Right lung (tissue), 5 donors: ENCODE results near the gene MAPT. TPM values are rescaled to one million over a fixed set of nuclear protein-coding genes. Genes with fewer than 3 reads are reported as not detected.
"Not testable (repeated sequence)": the region's sequence is repeated elsewhere in the genome, so short reads cannot be mapped to it uniquely, and the experiment has no call there.

Experiments
- DNase-seq, 2 donors: peaks; one replicate each; pipeline ENCODE4 v3.0.0-alpha.2; 2013
- polyA plus RNA-seq, 5 donors: library from polyadenylated mRNA; unstranded; fragments of 120-200 nt; gene quantifications; one replicate each; pipeline versions ENCODE4 v1.2.1 to v1.2.3, GENCODE V29; 2013; ENCODE audit warnings: inconsistent platforms in 1 of 5, low replicate concordance in 1 of 5; ENCODE audit not compliant: insufficient read length in 5 of 5, insufficient read depth in 1 of 5

The MAPT gene
- polyA plus RNA-seq, 5 donors = 4.6 to 7.1 (median 4.7) TPM

DNA sequence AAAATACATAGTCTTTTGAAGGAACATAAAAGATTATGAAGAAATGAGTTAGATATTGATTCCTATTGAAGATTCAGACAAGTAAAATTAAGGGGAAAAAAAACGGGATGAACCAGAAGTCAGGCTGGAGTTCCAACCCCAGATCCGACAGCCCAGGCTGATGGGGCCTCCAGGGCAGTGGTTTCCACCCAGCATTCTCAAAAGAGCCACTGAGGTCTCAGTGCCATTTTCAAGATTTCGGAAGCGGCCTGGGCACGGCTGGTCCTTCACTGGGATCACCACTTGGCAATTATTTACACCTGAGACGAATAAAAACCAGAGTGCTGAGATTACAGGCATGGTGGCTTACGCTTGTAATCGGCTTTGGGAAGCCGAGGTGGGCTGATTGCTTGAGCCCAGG is 114.2 kb downstream of the MAPT start:
- DNase-seq = no peak

DNA sequence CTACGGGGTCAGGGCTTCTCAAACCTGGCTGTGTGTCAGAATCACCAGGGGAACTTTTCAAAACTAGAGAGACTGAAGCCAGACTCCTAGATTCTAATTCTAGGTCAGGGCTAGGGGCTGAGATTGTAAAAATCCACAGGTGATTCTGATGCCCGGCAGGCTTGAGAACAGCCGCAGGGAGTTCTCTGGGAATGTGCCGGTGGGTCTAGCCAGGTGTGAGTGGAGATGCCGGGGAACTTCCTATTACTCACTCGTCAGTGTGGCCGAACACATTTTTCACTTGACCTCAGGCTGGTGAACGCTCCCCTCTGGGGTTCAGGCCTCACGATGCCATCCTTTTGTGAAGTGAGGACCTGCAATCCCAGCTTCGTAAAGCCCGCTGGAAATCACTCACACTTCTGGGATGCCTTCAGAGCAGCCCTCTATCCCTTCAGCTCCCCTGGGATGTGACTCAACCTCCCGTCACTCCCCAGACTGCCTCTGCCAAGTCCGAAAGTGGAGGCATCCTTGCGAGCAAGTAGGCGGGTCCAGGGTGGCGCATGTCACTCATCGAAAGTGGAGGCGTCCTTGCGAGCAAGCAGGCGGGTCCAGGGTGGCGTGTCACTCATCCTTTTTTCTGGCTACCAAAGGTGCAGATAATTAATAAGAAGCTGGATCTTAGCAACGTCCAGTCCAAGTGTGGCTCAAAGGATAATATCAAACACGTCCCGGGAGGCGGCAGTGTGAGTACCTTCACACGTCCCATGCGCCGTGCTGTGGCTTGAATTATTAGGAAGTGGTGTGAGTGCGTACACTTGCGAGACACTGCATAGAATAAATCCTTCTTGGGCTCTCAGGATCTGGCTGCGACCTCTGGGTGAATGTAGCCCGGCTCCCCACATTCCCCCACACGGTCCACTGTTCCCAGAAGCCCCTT is 115.6 kb downstream of the MAPT start:
- no peak for DNase-seq

DNA sequence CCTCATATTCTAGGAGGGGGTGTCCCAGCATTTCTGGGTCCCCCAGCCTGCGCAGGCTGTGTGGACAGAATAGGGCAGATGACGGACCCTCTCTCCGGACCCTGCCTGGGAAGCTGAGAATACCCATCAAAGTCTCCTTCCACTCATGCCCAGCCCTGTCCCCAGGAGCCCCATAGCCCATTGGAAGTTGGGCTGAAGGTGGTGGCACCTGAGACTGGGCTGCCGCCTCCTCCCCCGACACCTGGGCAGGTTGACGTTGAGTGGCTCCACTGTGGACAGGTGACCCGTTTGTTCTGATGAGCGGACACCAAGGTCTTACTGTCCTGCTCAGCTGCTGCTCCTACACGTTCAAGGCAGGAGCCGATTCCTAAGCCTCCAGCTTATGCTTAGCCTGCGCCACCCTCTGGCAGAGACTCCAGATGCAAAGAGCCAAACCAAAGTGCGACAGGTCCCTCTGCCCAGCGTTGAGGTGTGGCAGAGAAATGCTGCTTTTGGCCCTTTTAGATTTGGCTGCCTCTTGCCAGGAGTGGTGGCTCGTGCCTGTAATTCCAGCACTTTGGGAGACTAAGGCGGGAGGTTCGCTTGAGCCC is 116.3 kb downstream of the MAPT start:
- DNase-seq = no peak

DNA sequence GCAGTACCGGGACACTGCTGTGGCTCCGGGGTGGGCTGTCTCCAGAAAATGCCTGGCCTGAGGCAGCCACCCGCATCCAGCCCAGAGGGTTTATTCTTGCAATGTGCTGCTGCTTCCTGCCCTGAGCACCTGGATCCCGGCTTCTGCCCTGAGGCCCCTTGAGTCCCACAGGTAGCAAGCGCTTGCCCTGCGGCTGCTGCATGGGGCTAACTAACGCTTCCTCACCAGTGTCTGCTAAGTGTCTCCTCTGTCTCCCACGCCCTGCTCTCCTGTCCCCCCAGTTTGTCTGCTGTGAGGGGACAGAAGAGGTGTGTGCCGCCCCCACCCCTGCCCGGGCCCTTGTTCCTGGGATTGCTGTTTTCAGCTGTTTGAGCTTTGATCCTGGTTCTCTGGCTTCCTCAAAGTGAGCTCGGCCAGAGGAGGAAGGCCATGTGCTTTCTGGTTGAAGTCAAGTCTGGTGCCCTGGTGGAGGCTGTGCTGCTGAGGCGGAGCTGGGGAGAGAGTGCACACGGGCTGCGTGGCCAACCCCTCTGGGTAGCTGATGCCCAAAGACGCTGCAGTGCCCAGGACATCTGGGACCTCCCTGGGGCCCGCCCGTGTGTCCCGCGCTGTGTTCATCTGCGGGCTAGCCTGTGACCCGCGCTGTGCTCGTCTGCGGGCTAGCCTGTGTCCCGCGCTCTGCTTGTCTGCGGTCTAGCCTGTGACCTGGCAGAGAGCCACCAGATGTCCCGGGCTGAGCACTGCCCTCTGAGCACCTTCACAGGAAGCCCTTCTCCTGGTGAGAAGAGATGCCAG is 117.6 kb downstream of the MAPT start:
- no peak for DNase-seq

DNA sequence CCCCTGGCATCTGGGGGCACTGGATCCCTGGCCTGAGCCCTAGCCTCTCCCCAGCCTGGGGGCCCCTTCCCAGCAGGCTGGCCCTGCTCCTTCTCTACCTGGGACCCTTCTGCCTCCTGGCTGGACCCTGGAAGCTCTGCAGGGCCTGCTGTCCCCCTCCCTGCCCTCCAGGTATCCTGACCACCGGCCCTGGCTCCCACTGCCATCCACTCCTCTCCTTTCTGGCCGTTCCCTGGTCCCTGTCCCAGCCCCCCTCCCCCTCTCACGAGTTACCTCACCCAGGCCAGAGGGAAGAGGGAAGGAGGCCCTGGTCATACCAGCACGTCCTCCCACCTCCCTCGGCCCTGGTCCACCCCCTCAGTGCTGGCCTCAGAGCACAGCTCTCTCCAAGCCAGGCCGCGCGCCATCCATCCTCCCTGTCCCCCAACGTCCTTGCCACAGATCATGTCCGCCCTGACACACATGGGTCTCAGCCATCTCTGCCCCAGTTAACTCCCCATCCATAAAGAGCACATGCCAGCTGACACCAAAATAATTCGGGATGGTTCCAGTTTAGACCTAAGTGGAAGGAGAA is 118.2 kb downstream of the MAPT start:
- DNase-seq = no peak

DNA sequence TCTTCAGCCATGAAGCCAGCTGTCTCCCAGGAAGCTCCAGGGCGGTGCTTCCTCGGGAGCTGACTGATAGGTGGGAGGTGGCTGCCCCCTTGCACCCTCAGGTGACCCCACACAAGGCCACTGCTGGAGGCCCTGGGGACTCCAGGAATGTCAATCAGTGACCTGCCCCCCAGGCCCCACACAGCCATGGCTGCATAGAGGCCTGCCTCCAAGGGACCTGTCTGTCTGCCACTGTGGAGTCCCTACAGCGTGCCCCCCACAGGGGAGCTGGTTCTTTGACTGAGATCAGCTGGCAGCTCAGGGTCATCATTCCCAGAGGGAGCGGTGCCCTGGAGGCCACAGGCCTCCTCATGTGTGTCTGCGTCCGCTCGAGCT is 118.8 kb downstream of the MAPT start:
- no peak for DNase-seq

DNA sequence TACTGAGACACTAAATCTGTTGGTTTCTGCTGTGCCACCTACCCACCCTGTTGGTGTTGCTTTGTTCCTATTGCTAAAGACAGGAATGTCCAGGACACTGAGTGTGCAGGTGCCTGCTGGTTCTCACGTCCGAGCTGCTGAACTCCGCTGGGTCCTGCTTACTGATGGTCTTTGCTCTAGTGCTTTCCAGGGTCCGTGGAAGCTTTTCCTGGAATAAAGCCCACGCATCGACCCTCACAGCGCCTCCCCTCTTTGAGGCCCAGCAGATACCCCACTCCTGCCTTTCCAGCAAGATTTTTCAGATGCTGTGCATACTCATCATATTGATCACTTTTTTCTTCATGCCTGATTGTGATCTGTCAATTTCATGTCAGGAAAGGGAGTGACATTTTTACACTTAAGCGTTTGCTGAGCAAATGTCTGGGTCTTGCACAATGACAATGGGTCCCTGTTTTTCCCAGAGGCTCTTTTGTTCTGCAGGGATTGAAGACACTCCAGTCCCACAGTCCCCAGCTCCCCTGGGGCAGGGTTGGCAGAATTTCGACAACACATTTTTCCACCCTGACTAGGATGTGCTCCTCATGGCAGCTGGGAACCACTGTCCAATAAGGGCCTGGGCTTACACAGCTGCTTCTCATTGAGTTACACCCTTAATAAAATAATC is 119.3 kb downstream of the MAPT start:
- peak; percentile 18 to 23 for DNase-seq

DNA sequence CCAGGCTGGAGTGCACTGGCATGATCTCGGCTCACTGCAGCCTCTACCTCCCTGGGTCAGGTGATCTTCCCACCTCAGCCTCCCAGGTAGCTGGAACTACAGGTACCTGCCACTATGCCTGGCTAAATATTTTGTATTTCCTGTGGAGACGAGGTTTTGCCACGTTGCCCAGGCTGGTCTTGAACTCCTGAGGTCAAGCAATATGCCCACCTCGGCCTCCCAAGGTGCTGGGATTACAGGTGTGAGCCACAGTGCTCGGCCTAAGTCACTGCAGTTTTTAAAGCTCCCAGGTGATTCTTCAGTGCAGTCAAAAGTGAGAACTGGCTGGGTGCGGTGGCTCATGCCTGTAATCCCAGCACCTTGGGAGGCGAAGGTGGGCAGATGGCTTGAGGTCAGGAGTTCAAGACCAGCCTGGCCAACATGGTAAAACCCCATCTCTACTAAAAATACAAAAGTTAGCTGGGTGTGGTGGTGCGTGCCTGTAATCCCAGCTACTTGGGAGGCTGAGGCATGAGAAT is 125.1 kb downstream of the MAPT start:
- DNase-seq = not testable (repeated sequence)

DNA sequence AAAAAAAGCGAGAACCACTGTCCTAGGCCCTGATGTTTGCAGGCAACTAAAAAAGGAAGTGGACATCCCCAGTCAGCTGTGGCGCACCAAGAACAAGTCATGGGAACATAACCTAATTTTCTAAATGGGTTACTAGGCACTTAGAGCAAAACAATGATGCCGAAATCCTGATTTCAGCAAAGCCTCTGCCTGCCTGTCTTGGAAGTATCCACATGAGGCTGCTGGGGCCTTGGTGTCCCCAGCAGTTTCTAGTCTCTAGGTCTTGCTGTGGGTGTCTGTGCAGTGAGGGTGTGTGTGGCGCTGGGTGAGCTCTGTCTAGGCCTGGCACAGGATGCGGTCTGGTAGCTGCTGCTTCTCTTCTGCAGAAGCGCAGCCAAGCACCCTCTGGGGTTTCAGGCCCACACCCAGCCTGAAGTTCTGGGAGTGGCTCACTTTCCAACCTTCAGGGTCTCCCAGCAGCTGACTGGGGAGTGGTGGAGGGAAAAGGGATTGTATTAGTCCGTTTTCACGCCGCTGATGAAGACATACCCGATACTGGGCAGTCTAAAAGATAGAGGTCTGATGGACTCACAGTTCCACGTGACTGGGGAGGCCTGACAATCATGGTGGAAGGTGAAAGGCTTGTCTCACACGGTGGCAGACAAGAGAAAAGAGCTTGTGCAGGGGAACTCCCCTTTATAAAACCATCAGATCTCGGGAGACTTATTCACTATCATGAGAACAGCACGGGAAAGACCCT is 125.8 kb downstream of the MAPT start:
- DNase-seq = no peak

DNA sequence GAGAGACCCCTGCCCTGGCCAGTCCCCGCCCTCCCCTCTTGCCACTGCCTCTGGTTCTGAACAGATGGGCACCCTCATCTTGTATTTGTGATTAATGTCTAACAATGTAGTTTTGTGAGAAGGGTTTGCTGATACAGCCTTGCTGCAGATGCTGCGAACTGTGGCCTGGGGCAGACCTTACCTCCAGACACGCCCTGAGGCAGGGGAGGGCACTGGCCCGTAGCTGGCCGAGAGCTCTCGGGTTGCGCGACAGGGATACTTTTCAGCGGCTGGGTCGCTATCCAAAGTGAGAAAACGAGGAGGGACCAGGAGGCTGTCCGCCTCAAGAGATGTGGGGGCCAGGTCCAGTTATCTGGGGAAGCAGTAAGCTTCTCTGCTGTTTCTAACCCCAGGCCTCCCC is 126.6 kb downstream of the MAPT start:
- no peak for DNase-seq

DNA sequence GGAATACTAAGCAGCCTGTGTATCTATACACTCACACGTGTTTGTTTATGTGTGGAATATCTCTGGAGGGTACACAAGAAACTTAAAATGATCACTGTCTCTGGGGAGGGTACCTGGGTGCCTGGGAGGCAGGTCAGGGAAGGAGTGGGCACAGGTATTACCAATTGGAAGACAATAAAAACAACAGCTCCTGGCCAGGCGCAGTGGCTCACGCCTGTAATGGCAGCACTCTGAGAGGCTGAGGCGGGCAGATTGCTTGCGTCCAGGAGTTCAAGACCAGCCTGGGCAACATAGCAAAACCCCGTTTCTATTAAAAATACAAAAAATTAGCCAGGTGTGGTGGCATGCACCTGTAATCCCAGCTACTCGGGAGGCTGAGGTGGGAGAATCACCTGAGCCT is 129.0 kb downstream of the MAPT start:
- not testable (repeated sequence) for DNase-seq

DNA sequence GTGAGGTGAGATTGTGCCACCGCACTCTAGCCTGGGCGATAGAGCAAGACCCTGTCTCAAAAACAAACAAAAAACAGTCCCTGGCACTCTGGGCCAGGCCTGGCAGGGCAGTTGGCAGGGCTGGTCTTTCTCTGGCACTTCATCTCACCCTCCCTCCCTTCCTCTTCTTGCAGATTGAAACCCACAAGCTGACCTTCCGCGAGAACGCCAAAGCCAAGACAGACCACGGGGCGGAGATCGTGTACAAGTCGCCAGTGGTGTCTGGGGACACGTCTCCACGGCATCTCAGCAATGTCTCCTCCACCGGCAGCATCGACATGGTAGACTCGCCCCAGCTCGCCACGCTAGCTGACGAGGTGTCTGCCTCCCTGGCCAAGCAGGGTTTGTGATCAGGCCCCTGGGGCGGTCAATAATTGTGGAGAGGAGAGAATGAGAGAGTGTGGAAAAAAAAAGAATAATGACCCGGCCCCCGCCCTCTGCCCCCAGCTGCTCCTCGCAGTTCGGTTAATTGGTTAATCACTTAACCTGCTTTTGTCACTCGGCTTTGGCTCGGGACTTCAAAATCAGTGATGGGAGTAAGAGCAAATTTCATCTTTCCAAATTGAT is 129.5 kb downstream of the MAPT start:
- DNase-seq = no peak

DNA sequence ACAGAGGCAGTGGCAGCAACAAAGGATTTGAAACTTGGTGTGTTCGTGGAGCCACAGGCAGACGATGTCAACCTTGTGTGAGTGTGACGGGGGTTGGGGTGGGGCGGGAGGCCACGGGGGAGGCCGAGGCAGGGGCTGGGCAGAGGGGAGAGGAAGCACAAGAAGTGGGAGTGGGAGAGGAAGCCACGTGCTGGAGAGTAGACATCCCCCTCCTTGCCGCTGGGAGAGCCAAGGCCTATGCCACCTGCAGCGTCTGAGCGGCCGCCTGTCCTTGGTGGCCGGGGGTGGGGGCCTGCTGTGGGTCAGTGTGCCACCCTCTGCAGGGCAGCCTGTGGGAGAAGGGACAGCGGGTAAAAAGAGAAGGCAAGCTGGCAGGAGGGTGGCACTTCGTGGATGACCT is 130.2 kb downstream of the MAPT start:
- no peak for DNase-seq

DNA sequence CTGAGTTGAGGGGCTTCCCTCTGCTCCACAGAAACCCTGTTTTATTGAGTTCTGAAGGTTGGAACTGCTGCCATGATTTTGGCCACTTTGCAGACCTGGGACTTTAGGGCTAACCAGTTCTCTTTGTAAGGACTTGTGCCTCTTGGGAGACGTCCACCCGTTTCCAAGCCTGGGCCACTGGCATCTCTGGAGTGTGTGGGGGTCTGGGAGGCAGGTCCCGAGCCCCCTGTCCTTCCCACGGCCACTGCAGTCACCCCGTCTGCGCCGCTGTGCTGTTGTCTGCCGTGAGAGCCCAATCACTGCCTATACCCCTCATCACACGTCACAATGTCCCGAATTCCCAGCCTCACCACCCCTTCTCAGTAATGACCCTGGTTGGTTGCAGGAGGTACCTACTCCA is 130.7 kb downstream of the MAPT start:
- no peak for DNase-seq

DNA sequence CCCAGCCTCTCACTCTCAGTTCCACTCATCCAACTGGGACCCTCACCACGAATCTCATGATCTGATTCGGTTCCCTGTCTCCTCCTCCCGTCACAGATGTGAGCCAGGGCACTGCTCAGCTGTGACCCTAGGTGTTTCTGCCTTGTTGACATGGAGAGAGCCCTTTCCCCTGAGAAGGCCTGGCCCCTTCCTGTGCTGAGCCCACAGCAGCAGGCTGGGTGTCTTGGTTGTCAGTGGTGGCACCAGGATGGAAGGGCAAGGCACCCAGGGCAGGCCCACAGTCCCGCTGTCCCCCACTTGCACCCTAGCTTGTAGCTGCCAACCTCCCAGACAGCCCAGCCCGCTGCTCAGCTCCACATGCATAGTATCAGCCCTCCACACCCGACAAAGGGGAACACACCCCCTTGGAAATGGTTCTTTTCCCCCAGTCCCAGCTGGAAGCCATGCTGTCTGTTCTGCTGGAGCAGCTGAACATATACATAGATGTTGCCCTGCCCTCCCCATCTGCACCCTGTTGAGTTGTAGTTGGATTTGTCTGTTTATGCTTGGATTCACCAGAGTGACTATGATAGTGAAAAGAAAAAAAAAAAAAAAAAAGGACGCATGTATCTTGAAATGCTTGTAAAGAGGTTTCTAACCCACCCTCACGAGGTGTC is 131.3 kb downstream of the MAPT start:
- DNase-seq = no peak

DNA sequence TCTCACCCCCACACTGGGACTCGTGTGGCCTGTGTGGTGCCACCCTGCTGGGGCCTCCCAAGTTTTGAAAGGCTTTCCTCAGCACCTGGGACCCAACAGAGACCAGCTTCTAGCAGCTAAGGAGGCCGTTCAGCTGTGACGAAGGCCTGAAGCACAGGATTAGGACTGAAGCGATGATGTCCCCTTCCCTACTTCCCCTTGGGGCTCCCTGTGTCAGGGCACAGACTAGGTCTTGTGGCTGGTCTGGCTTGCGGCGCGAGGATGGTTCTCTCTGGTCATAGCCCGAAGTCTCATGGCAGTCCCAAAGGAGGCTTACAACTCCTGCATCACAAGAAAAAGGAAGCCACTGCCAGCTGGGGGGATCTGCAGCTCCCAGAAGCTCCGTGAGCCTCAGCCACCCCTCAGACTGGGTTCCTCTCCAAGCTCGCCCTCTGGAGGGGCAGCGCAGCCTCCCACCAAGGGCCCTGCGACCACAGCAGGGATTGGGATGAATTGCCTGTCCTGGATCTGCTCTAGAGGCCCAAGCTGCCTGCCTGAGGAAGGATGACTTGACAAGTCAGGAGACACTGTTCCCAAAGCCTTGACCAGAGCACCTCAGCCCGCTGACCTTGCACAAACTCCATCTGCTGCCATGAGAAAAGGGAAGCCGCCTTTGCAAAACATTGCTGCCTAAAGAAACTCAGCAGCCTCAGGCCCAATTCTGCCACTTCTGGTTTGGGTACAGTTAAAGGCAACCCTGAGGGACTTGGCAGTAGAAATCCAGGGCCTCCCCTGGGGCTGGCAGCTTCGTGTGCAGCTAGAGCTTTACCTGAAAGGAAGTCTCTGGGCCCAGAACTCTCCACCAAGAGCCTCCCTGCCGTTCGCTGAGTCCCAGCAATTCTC is 132.1 kb downstream of the MAPT start:
- DNase-seq = no peak

DNA sequence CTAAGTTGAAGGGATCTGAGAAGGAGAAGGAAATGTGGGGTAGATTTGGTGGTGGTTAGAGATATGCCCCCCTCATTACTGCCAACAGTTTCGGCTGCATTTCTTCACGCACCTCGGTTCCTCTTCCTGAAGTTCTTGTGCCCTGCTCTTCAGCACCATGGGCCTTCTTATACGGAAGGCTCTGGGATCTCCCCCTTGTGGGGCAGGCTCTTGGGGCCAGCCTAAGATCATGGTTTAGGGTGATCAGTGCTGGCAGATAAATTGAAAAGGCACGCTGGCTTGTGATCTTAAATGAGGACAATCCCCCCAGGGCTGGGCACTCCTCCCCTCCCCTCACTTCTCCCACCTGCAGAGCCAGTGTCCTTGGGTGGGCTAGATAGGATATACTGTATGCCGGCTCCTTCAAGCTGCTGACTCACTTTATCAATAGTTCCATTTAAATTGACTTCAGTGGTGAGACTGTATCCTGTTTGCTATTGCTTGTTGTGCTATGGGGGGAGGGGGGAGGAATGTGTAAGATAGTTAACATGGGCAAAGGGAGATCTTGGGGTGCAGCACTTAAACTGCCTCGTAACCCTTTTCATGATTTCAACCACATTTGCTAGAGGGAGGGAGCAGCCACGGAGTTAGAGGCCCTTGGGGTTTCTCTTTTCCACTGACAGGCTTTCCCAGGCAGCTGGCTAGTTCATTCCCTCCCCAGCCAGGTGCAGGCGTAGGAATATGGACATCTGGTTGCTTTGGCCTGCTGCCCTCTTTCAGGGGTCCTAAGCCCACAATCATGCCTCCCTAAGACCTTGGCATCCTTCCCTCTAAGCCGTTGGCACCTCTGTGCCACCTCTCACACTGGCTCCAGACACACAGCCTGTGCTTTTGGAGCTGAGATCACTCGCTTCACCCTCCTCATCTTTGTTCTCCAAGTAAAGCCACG is 133.0 kb downstream of the MAPT start:
- no peak for DNase-seq

DNA sequence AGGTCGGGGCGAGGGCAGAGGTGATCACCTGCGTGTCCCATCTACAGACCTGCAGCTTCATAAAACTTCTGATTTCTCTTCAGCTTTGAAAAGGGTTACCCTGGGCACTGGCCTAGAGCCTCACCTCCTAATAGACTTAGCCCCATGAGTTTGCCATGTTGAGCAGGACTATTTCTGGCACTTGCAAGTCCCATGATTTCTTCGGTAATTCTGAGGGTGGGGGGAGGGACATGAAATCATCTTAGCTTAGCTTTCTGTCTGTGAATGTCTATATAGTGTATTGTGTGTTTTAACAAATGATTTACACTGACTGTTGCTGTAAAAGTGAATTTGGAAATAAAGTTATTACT is 133.6 kb downstream of the MAPT start:
- DNase-seq = no peak
